GM18511 (cell line): Measurements from ENCODE around the gene CCM2.
A peak's percentile ranks its signal among the peaks of the same experiment; 100 is the strongest.
"Not testable (repeated sequence)": the region's sequence is repeated elsewhere in the genome, so short reads cannot be mapped to it uniquely, and the experiment has no call there.

Experiments used
- ATAC-seq: cut with Tn5 transposase; IDR thresholded peaks from one replicate; pipeline ENCODE4 v1.9.1; 2021; ENCODE audit warnings: mild to moderate bottlenecking, moderate library complexity; ENCODE audit not compliant: unreplicated experiment

CCM2 gene

GRCh38 chr7:44999245-45000092 is 532 bp upstream of the CCM2 start:
- peak; percentile 72 for ATAC-seq

- peak; percentile 41 for ATAC-seq
Observed at GRCh38 chr7:45001138-45001694, 1.2 kb downstream of the CCM2 start.

- no peak for ATAC-seq
Observed at GRCh38 chr7:45001826-45002225, 1.8 kb downstream of the CCM2 start.

GRCh38 chr7:45003789-45004188 is 3.8 kb downstream of the CCM2 start:
- ATAC-seq: no peak

- ATAC-seq: no peak
Observed at GRCh38 chr7:45007106-45007505, 7.1 kb downstream of the CCM2 start.

- ATAC-seq: peak; percentile 89
Observed at GRCh38 chr7:45007571-45008328, 7.7 kb downstream of the CCM2 start.

GRCh38 chr7:45013465-45013967 is 13.5 kb downstream of the CCM2 start:
- no peak for ATAC-seq

- ATAC-seq: no peak
Observed at GRCh38 chr7:45015313-45015712, 15.3 kb downstream of the CCM2 start.

GRCh38 chr7:45017253-45017652 is 17.3 kb downstream of the CCM2 start:
- ATAC-seq: no peak

GRCh38 chr7:45020915-45021314 is 20.9 kb downstream of the CCM2 start:
- no peak for ATAC-seq

GRCh38 chr7:45021604-45022296 is 21.7 kb downstream of the CCM2 start:
- peak; percentile 73 for ATAC-seq

GRCh38 chr7:45024126-45024744 is 24.2 kb downstream of the CCM2 start:
- no peak for ATAC-seq

- not testable (repeated sequence) for ATAC-seq
Observed at GRCh38 chr7:45025473-45025872, 25.5 kb downstream of the CCM2 start.

GRCh38 chr7:45026013-45026412 is 26.0 kb downstream of the CCM2 start:
- no peak for ATAC-seq

GRCh38 chr7:45026984-45027773 is 27.2 kb downstream of the CCM2 start:
- ATAC-seq: peak; percentile 62

- peak; percentile 10 for ATAC-seq
Observed at GRCh38 chr7:45027774-45028114, 27.7 kb downstream of the CCM2 start.

GRCh38 chr7:45028138-45028919 is 28.3 kb downstream of the CCM2 start:
- no peak for ATAC-seq

GRCh38 chr7:45028920-45029344 is 28.9 kb downstream of the CCM2 start:
- ATAC-seq: no peak

- no peak for ATAC-seq
Observed at GRCh38 chr7:45031829-45032228, 31.8 kb downstream of the CCM2 start.
